A549 (cell line): ENCODE measurements around the gene CCDC33. TPM values are rescaled to one million over a fixed set of nuclear protein-coding genes. Genes with fewer than 3 reads are reported as not detected.

Source experiments
- ATAC-seq, 2 experiments: fragments of 200-7000 bp in 1 of 2; fragments of >200 bp in 1 of 2; cut with Nextera tagmentation in 1 of 2; cut with Tn5 transposase in 1 of 2; 3 replicates each; pipeline versions ENCODE4 v1.8.0 to v1.9.1; 2018 to 2020; ENCODE audit warnings: mild to moderate bottlenecking in 1 of 2, moderate library complexity in 1 of 2
- CTCF ChIA-PET: fragments of 300-600 bp; sonication (Branson Sonifier 250); formaldehyde crosslinking; extraction: SDS; loops from one replicate; lab custom pipeline; 2021; ENCODE audit warnings: antibody characterized with exemption, inconsistent platforms; lab: Yijun Ruan, JAX
- POLR2A ChIA-PET: fragments of 350-600 bp; formaldehyde crosslinking; extraction: SDS; loops from one replicate; lab custom pipeline; 2021; ENCODE audit warnings: antibody characterized with exemption, inconsistent platforms; lab: Yijun Ruan, JAX
- DNase-seq, 2 experiments: peaks; one replicate each; pipeline versions ENCODE4 v3.0.0 to v3.0.0-alpha.2; 2011 to 2016; ENCODE audit warnings: low read depth in 1 of 2, low spot score in 1 of 2
- FAIRE-seq: peaks from 2 replicates; lab custom pipeline; 2011; peaks lifted over from hg19 to GRCh38; lab: Jason Lieb, UNC
- H3K27ac ChIP-seq, 2 experiments: fragments of >200 bp; sonication (Bioruptor Twin); formaldehyde crosslinking; 3 replicates each; pipeline ENCODE4 v1.5.1; 2016 to 2017
- H3K4me1 ChIP-seq: fragments of >200 bp; sonication (Bioruptor Twin); formaldehyde crosslinking; 3 replicates; pipeline ENCODE4 v1.6.1; 2016
- H3K4me2 ChIP-seq: fragments of >200 bp; sonication (Bioruptor Twin); formaldehyde crosslinking; 3 replicates; pipeline ENCODE4 v1.6.1; 2016
- H3K4me3 ChIP-seq: fragments of >200 bp; sonication (Bioruptor Twin); formaldehyde crosslinking; 3 replicates; pipeline ENCODE4 v1.5.1; 2016
- H3K9me3 ChIP-seq: fragments of >200 bp; sonication (Bioruptor Twin); formaldehyde crosslinking; 3 replicates; pipeline ENCODE4 v1.6.1; 2016
- BCL3 ChIP-seq: fragments of >200 bp; sonication (Bioruptor Twin); formaldehyde crosslinking; IDR thresholded peaks from 3 replicates; pipeline ENCODE4 v1.6.1; 2016
- CBX8 ChIP-seq: fragments of 200-600 bp; sonication (generic); IDR thresholded peaks from 2 replicates; pipeline ENCODE4 v1.6.1; 2016
- E2F6 ChIP-seq: IDR thresholded peaks from 2 replicates; pipeline ENCODE4 v1.6.1; 2012; ENCODE audit warnings: low read depth, borderline replicate concordance
- EHF ChIP-seq: fragments of 250-450 bp; sonication (Bioruptor Pico); IDR thresholded peaks from 2 replicates; pipeline ENCODE4 v1.5.0; 2020; ENCODE audit warnings: mild to moderate bottlenecking
- EHMT2 ChIP-seq: fragments of 200-600 bp; sonication (generic); IDR thresholded peaks from 2 replicates; pipeline ENCODE4 v1.6.1; 2016; ENCODE audit warnings: antibody characterized with exemption, low read depth, mild to moderate bottlenecking, moderate library complexity
- FOXS1 ChIP-seq: fragments of 250-450 bp; sonication (Bioruptor Pico); IDR thresholded peaks from 2 replicates; pipeline ENCODE4 v1.5.0; 2020; ENCODE audit warnings: mild to moderate bottlenecking, moderate library complexity
- HEYL ChIP-seq: fragments of 250-450 bp; sonication (Bioruptor Pico); IDR thresholded peaks from 2 replicates; pipeline ENCODE4 v1.8.0; 2021; ENCODE audit warnings: mild to moderate bottlenecking, moderate library complexity
- JUN ChIP-seq, 2 experiments: fragments of >200 bp; sonication (Bioruptor Twin); formaldehyde crosslinking; IDR thresholded peaks; 2 replicates in 1 of 2; 3 replicates in 1 of 2; pipeline ENCODE4 v1.6.1; 2016 to 2017
- JUNB ChIP-seq: fragments of >200 bp; sonication (Bioruptor Twin); formaldehyde crosslinking; IDR thresholded peaks from 2 replicates; pipeline ENCODE4 v1.6.1; 2016
- KDM1A ChIP-seq: fragments of 200-600 bp; sonication (generic); IDR thresholded peaks from 2 replicates; pipeline ENCODE4 v1.6.1; 2016; ENCODE audit warnings: low read depth, mild to moderate bottlenecking
- MAFK ChIP-seq: fragments of 450-650 bp; IDR thresholded peaks from 2 replicates; pipeline ENCODE4 v1.6.1; 2014; ENCODE audit not compliant: partially characterized antibody
- MAX ChIP-seq: IDR thresholded peaks from 2 replicates; pipeline ENCODE4 v1.6.1; 2012
- MYC ChIP-seq: IDR thresholded peaks from 2 replicates; pipeline ENCODE4 v1.6.1; 2012; ENCODE audit warnings: mild to moderate bottlenecking, inconsistent platforms, low read length, improper control_type of control experiment, borderline replicate concordance
- PHF8 ChIP-seq: fragments of 200-600 bp; sonication (generic); IDR thresholded peaks from 2 replicates; pipeline ENCODE4 v1.6.1; 2016; ENCODE audit warnings: low read depth, mild to moderate bottlenecking, antibody characterized with exemption, moderate library complexity, borderline replicate concordance
- POLR2AphosphoS2 ChIP-seq: conservative IDR thresholded peaks from 2 replicates; pipeline ENCODE4 v1.6.1; 2012; ENCODE audit warnings: low read length, improper control_type of control experiment, inconsistent platforms
- RARB ChIP-seq: fragments of 250-450 bp; sonication (Bioruptor Pico); IDR thresholded peaks from 2 replicates; pipeline ENCODE4 v1.8.0; 2021; ENCODE audit warnings: mild to moderate bottlenecking, moderate library complexity
- RCOR1 ChIP-seq: fragments of 150-350 bp; IDR thresholded peaks from 2 replicates; pipeline ENCODE4 v1.6.1; 2014; ENCODE audit warnings: antibody characterized with exemption, low read length, low read depth
- REST ChIP-seq: fragments of 200-600 bp; sonication (generic); IDR thresholded peaks from 2 replicates; pipeline ENCODE4 v1.6.1; 2016; ENCODE audit warnings: antibody characterized with exemption, mild to moderate bottlenecking, moderate library complexity
- RFX5 ChIP-seq: fragments of 450-650 bp; IDR thresholded peaks from 2 replicates; pipeline ENCODE4 v1.7.1; 2014; ENCODE audit warnings: antibody characterized with exemption, mild to moderate bottlenecking, moderate library complexity
- RNF2 ChIP-seq: fragments of 200-600 bp; sonication (generic); IDR thresholded peaks from 2 replicates; pipeline ENCODE4 v1.6.1; 2016; ENCODE audit warnings: low read depth, mild to moderate bottlenecking, antibody characterized with exemption, moderate library complexity, borderline replicate concordance
- SMC3 ChIP-seq: fragments of >200 bp; sonication (Bioruptor Twin); formaldehyde crosslinking; IDR thresholded peaks from 3 replicates; pipeline ENCODE4 v1.6.1; 2018; ENCODE audit warnings: inconsistent platforms
- TFCP2L1 ChIP-seq: fragments of 250-450 bp; sonication (Bioruptor Pico); IDR thresholded peaks from 2 replicates; pipeline ENCODE4 v1.5.0; 2021; ENCODE audit warnings: mild to moderate bottlenecking
- ZC3H11A ChIP-seq: fragments of 450-650 bp; IDR thresholded peaks from 2 replicates; pipeline ENCODE4 v1.6.1; 2014; ENCODE audit warnings: antibody characterized with exemption, mild to moderate bottlenecking
- ZNF302 ChIP-seq: fragments of 250-450 bp; sonication (Bioruptor Pico); IDR thresholded peaks from 2 replicates; pipeline ENCODE4 v1.9.0; 2021; ENCODE audit warnings: inconsistent platforms, mild to moderate bottlenecking, moderate library complexity
- ZSCAN20 ChIP-seq: fragments of 250-450 bp; sonication (Bioruptor Pico); IDR thresholded peaks from 2 replicates; pipeline ENCODE4 v1.8.0; 2022; ENCODE audit warnings: mild to moderate bottlenecking, moderate library complexity
- WGBS: methylation state at CpG from one replicate; pipeline ENCODE4 v1.1.6; 2017; ENCODE audit errors: missing lambda C conversion rate; 5-methylcytosine and 5-hydroxymethylcytosine counted together
- polyA plus RNA-seq, 4 experiments: library from polyadenylated mRNA; depleted of rRNA in 3 of 4; stranded (reverse); fragments of >200 nt; fragmentation: RNase III in 1 of 4; extraction: RNeasy Plus Mini Kit Qiagen cat#74134 plus additional on column Dnase treatment in 1 of 4; gene quantifications; 2 replicates in 3 of 4; 3 replicates in 1 of 4; pipeline ENCODE4 v1.2.3, GENCODE V29; 2011 to 2017

CCDC33 gene
- polyA plus RNA-seq, 2 of the 4 experiments (the other 2 are of a cell fraction), result 5.9 to 9.2 TPM

- ATAC-seq, result no peak
- POLR2A ChIA-PET, result no interaction called here
- H3K4me3 ChIP-seq, result no peak overlapping the region
- no peaks in the 10 kb centered on the region for H3K4me1 ChIP-seq
- TF ChIP-seq SMC3, result no peak
- no peaks in the 10 kb centered on the region for H3K9me3 ChIP-seq
- no peak for DNase-seq
- H3K4me2 ChIP-seq, result no peak overlapping the region
- no peak overlapping the region for H3K27ac ChIP-seq
- CTCF ChIA-PET, result interaction anchor here (1.2 to 2.2 kb wide), 5 partner anchors 23 to 111 kb away, joined by 3 to 8 read pairs (median 4); no protein-coding TSS in a partner anchor
- no peak for FAIRE-seq
- 77% methylated on average over 5 of the region's 5 CpGs for WGBS
These were observed 27.3 kb downstream of the CCDC33 start for GRCh38 chr15:74263466-74263865.

GRCh38 chr15:74264081-74264501 is 28.0 kb downstream of the CCDC33 start:
- ATAC-seq (no peak), FAIRE-seq (no peak), DNase-seq (no peak)
- CTCF ChIA-PET, result interaction anchor here (1.2 to 2.2 kb wide), 5 partner anchors 24 to 110 kb away, joined by 3 to 8 read pairs (median 4); no protein-coding TSS in a partner anchor
- no peak overlapping the region for H3K4me3 ChIP-seq
- H3K4me1 ChIP-seq, result no peaks in the 10 kb centered on the region
- POLR2A ChIA-PET, result no interaction called here
- no peak overlapping the region for H3K4me2 ChIP-seq
- H3K27ac ChIP-seq, result no peak overlapping the region
- no peaks in the 10 kb centered on the region for H3K9me3 ChIP-seq
- TF ChIP-seq JUN (IDR thresholded peaks at IDR 0.05), result no peak
- no peak for TF ChIP-seq CBX8
- TF ChIP-seq EHF, result no peak
- TF ChIP-seq RCOR1, result no peak
- no peak for TF ChIP-seq MYC
- TF ChIP-seq JUNB, result no peak
- no peak for TF ChIP-seq FOXS1 (CRISPR knock-in tag)
- no peak for TF ChIP-seq KDM1A
- no peak for TF ChIP-seq E2F6
- TF ChIP-seq TFCP2L1 (CRISPR knock-in tag), result no peak
- TF ChIP-seq PHF8, result no peak
- no peak for TF ChIP-seq POLR2AphosphoS2
- no peak for TF ChIP-seq ZNF302 (CRISPR knock-in tag)
- TF ChIP-seq RARB (CRISPR knock-in tag), result no peak
- TF ChIP-seq, all 56 proteins: peak for 0
- whole genome bisulfite sequencing, result 95% methylated on average over 3 of the region's 6 CpGs

- ATAC-seq, result no peak
These were observed 29.0 kb downstream of the CCDC33 start for GRCh38 chr15:74265046-74265639.

More at GRCh38 chr15:74265046-74265639, 29.0 kb downstream of the CCDC33 start:
- no peak for DNase-seq
- Histone ChIP-seq H3K4me2 (no peak overlapping the region), H3K9me3 (no peaks in the 10 kb centered on the region), H3K4me1 (no peaks in the 10 kb centered on the region), H3K4me3 (no peak overlapping the region), H3K27ac (no peak overlapping the region)
- ChIA-PET CTCF (interaction anchor here (1.9 kb wide), 1 partner anchor 57 kb away, joined by 5 read pairs; no protein-coding TSS in a partner anchor), POLR2A (no interaction called here)
- 46% methylated on average over 5 of the region's 5 CpGs for WGBS
- no peak for TF ChIP-seq MAFK
- no peak for TF ChIP-seq RNF2
- TF ChIP-seq BCL3, result no peak
- 0 out of 2 replicates have a peak, but pooled peaks have one; percentile 63 for TF ChIP-seq EHMT2
- no peak for TF ChIP-seq RFX5
- no peak for TF ChIP-seq ZSCAN20 (CRISPR knock-in tag)
- no peak for TF ChIP-seq MAX
- TF ChIP-seq ZC3H11A, result no peak
- peak; percentile 89 for TF ChIP-seq REST
- no peak for TF ChIP-seq HEYL
- FAIRE-seq, result no peak
